ENCODE results near the gene FNDC3B. TPM values are rescaled to one million over a fixed set of nuclear protein-coding genes. Genes with fewer than 3 reads are reported as not detected.

Gene FNDC3B
- total RNA-seq, 5 donors from 2014 or later (not counting 1 experiment from before 2014, with no cell fraction given) = 18.1 to 46.5 (median 23.5) TPM

- 100% methylated on average over 1 of the region's 2 CpGs for WGBS (ENCODE audit: insufficient coverage)
- Mint-ChIP-seq H3K27me3 (no peaks in the 10 kb centered on the region), H3K4me3 (no peak overlapping the region), H3K27ac (no peak overlapping the region), H3K4me1 (peaks cover 0 to 3% (median 0%) of the 10 kb centered on the region in 3 donors), H3K9me3 (no peaks in the 10 kb centered on the region), H3K36me3 (peaks cover 32% of the 10 kb centered on the region)
- Histone ChIP-seq H3K9me3 (no peaks in the 10 kb centered on the region), H3K4me3 (ENCODE audit: control insufficient read depth in 1 of 2, extremely low read depth in 1 of 2, low read length in 1 of 2) (no peak overlapping the region), H3K27me3 (replicated peaks in 1 of 2; ENCODE audit: control insufficient read depth in 2 of 2, extremely low read depth in 1 of 2, insufficient read depth in 2 of 2, low read length in 1 of 2) (no peaks in the 10 kb centered on the region), H3K4me1 (ENCODE audit: control insufficient read depth in 1 of 2, extremely low read depth in 1 of 2, insufficient read depth in 2 of 2, low read length in 2 of 2) (no peaks in the 10 kb centered on the region), H3K36me3 (ENCODE audit: control insufficient read depth in 2 of 2, extremely low read depth in 1 of 2, insufficient read depth in 1 of 2, low read length in 1 of 2) (no peaks in the 10 kb centered on the region), H3K27ac (ENCODE audit: low read length) (no peak overlapping the region)
- ATAC-seq (replicated peaks in 1 of 4) = no peak
- ChIA-PET POLR2A (no interaction called here), CTCF (no interaction called here)
- no peak for DNase-seq
These were observed 229.5 kb downstream of the FNDC3B start for GRCh38 chr3:172268868-172269267.

DNA sequence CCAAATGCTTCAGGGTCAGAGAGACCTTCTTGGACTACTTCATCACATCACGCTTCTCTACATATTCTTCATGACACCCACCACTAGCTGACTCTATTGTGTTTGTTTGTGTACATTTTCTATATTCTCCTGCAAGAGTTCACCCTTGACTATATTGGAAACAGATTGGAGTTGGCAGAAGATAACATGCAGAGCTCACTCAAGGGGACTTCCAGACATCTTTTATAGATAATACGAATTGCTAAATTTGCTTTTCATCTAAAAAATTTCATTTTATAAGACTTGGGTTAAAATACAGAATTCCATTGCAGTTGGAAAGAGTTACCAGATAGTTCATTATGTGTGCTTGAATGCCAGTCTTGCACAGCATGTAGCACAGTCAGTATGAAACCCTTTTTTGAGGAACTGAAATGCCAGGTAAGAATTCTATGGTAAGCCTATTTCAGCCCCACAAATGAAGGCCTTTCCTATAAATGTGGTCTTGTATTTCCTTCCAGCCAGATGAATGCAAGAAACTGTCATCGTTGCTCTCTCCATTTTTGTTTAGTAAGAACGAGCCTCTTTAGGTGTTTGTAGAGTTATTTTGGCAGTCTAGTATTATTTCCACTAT lies 231.3 kb downstream of the FNDC3B start:
- no peaks in the 10 kb centered on the region for H3K9me3 ChIP-seq
- H3K4me3 Mint-ChIP-seq = no peak overlapping the region
- peaks cover 0 to 4% (median 2%) of the 10 kb centered on the region in 3 donors for H3K4me1 Mint-ChIP-seq
- H3K36me3 Mint-ChIP-seq = peaks cover 30% of the 10 kb centered on the region
- H3K27me3 ChIP-seq (replicated peaks in 1 of 2; ENCODE audit: control insufficient read depth in 2 of 2, extremely low read depth in 1 of 2, insufficient read depth in 2 of 2, low read length in 1 of 2) = no peaks in the 10 kb centered on the region
- WGBS (ENCODE audit: insufficient coverage) = no CpG with 5 or more reads among the region's 4 CpGs
- no peak overlapping the region for H3K27ac Mint-ChIP-seq
- no peaks in the 10 kb centered on the region for H3K9me3 Mint-ChIP-seq
- no peak overlapping the region for H3K4me3 ChIP-seq (ENCODE audit: control insufficient read depth in 1 of 2, extremely low read depth in 1 of 2, low read length in 1 of 2)
- ATAC-seq (replicated peaks in 1 of 4) (no peak), DNase-seq (no peak)
- H3K27me3 Mint-ChIP-seq = no peaks in the 10 kb centered on the region
- CTCF ChIA-PET = no interaction called here
- no peak overlapping the region for H3K27ac ChIP-seq (ENCODE audit: low read length)
- H3K36me3 ChIP-seq (ENCODE audit: control insufficient read depth in 2 of 2, extremely low read depth in 1 of 2, insufficient read depth in 1 of 2, low read length in 1 of 2) = no peaks in the 10 kb centered on the region
- H3K4me1 ChIP-seq (ENCODE audit: control insufficient read depth in 1 of 2, extremely low read depth in 1 of 2, insufficient read depth in 2 of 2, low read length in 2 of 2) = no peaks in the 10 kb centered on the region
- POLR2A ChIA-PET = no interaction called here

GRCh38 chr3:172271386-172271976 lies 232.1 kb downstream of the FNDC3B start:
- H3K27ac Mint-ChIP-seq = no peak overlapping the region
- ATAC-seq (replicated peaks in 1 of 4) = no peak
- Histone ChIP-seq H3K27ac (ENCODE audit: low read length) (no peak overlapping the region), H3K36me3 (ENCODE audit: control insufficient read depth in 2 of 2, extremely low read depth in 1 of 2, insufficient read depth in 1 of 2, low read length in 1 of 2) (no peaks in the 10 kb centered on the region), H3K27me3 (replicated peaks in 1 of 2; ENCODE audit: control insufficient read depth in 2 of 2, extremely low read depth in 1 of 2, insufficient read depth in 2 of 2, low read length in 1 of 2) (no peaks in the 10 kb centered on the region), H3K4me1 (ENCODE audit: control insufficient read depth in 1 of 2, extremely low read depth in 1 of 2, insufficient read depth in 2 of 2, low read length in 2 of 2) (no peaks in the 10 kb centered on the region), H3K4me3 (ENCODE audit: control insufficient read depth in 1 of 2, extremely low read depth in 1 of 2, low read length in 1 of 2) (no peak overlapping the region), H3K9me3 (no peaks in the 10 kb centered on the region)
- H3K27me3 Mint-ChIP-seq = no peaks in the 10 kb centered on the region
- ChIA-PET POLR2A (interaction anchor here (0.6 kb wide), 2 partner anchors 441 to 1209 kb away, joined by 3 read pairs; no protein-coding TSS in a partner anchor), CTCF (no interaction called here)
- H3K4me3 Mint-ChIP-seq = no peak overlapping the region
- H3K4me1 Mint-ChIP-seq = peaks cover 0 to 4% (median 2%) of the 10 kb centered on the region in 3 donors
- peaks cover 28% of the 10 kb centered on the region for H3K36me3 Mint-ChIP-seq
- no peaks in the 10 kb centered on the region for H3K9me3 Mint-ChIP-seq
- 96% methylated on average over 7 of the region's 9 CpGs for WGBS (ENCODE audit: insufficient coverage)
- DNase-seq = no peak

DNA sequence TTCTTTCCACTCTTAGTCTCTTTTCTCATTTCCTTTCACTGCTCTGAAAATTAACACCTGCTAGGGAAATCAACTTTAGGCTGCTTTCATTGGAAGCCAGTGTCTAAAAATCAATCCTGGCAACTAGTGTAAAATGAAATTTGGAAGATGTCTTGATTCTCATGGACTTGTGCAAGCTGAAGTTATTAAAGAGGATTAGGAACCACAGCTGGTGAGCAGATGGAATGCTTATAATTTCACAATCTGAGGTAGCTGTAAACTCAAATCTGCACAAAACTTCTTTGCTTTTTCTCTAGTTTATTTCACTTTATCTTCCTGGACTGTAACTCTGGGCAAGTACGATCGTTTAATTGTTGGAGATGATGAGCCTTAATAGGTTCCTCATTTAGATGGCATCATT lies 233.3 kb downstream of the FNDC3B start:
- no peaks in the 10 kb centered on the region for H3K9me3 ChIP-seq
- H3K36me3 Mint-ChIP-seq = peaks cover 24% of the 10 kb centered on the region
- H3K27ac ChIP-seq (ENCODE audit: low read length) = no peak overlapping the region
- H3K4me3 Mint-ChIP-seq = no peak overlapping the region
- WGBS (ENCODE audit: insufficient coverage) = no CpG with 5 or more reads among the region's 2 CpGs
- no peaks in the 10 kb centered on the region for H3K4me1 ChIP-seq (ENCODE audit: control insufficient read depth in 1 of 2, extremely low read depth in 1 of 2, insufficient read depth in 2 of 2, low read length in 2 of 2)
- no peak overlapping the region for H3K27ac Mint-ChIP-seq
- no peak overlapping the region for H3K4me3 ChIP-seq (ENCODE audit: control insufficient read depth in 1 of 2, extremely low read depth in 1 of 2, low read length in 1 of 2)
- ATAC-seq (replicated peaks in 1 of 4) (no peak), DNase-seq (no peak)
- peaks cover 0 to 2% (median 2%) of the 10 kb centered on the region in 3 donors for H3K4me1 Mint-ChIP-seq
- H3K9me3 Mint-ChIP-seq = no peaks in the 10 kb centered on the region
- H3K27me3 ChIP-seq (replicated peaks in 1 of 2; ENCODE audit: control insufficient read depth in 2 of 2, extremely low read depth in 1 of 2, insufficient read depth in 2 of 2, low read length in 1 of 2) = no peaks in the 10 kb centered on the region
- H3K36me3 ChIP-seq (ENCODE audit: control insufficient read depth in 2 of 2, extremely low read depth in 1 of 2, insufficient read depth in 1 of 2, low read length in 1 of 2) = no peaks in the 10 kb centered on the region
- POLR2A ChIA-PET = no interaction called here
- CTCF ChIA-PET = no interaction called here
- no peaks in the 10 kb centered on the region for H3K27me3 Mint-ChIP-seq

GRCh38 chr3:172273378-172273777 lies 234.0 kb downstream of the FNDC3B start:
- no peaks in the 10 kb centered on the region for H3K4me1 ChIP-seq (ENCODE audit: control insufficient read depth in 1 of 2, extremely low read depth in 1 of 2, insufficient read depth in 2 of 2, low read length in 2 of 2)
- no peaks in the 10 kb centered on the region for H3K9me3 Mint-ChIP-seq
- H3K27me3 Mint-ChIP-seq = no peaks in the 10 kb centered on the region
- no peak overlapping the region for H3K27ac Mint-ChIP-seq
- WGBS (ENCODE audit: insufficient coverage) = no CpG with 5 or more reads among the region's 1 CpG
- peaks cover 26% of the 10 kb centered on the region for H3K36me3 Mint-ChIP-seq
- peaks cover 0 to 2% (median 2%) of the 10 kb centered on the region in 3 donors for H3K4me1 Mint-ChIP-seq
- H3K9me3 ChIP-seq = no peaks in the 10 kb centered on the region
- H3K36me3 ChIP-seq (ENCODE audit: control insufficient read depth in 2 of 2, extremely low read depth in 1 of 2, insufficient read depth in 1 of 2, low read length in 1 of 2) = no peaks in the 10 kb centered on the region
- ChIA-PET CTCF (no interaction called here), POLR2A (no interaction called here)
- no peak overlapping the region for H3K4me3 ChIP-seq (ENCODE audit: control insufficient read depth in 1 of 2, extremely low read depth in 1 of 2, low read length in 1 of 2)
- H3K4me3 Mint-ChIP-seq = no peak overlapping the region
- H3K27ac ChIP-seq (ENCODE audit: low read length) = no peak overlapping the region
- no peaks in the 10 kb centered on the region for H3K27me3 ChIP-seq (replicated peaks in 1 of 2; ENCODE audit: control insufficient read depth in 2 of 2, extremely low read depth in 1 of 2, insufficient read depth in 2 of 2, low read length in 1 of 2)
- DNase-seq (no peak), ATAC-seq (replicated peaks in 1 of 4) (no peak)

GRCh38 chr3:172274906-172275305 lies 235.5 kb downstream of the FNDC3B start:
- peaks cover 26% of the 10 kb centered on the region for H3K36me3 Mint-ChIP-seq
- no peak overlapping the region for H3K4me3 Mint-ChIP-seq
- no peak overlapping the region for H3K27ac Mint-ChIP-seq
- H3K4me1 ChIP-seq (ENCODE audit: control insufficient read depth in 1 of 2, extremely low read depth in 1 of 2, insufficient read depth in 2 of 2, low read length in 2 of 2) = no peaks in the 10 kb centered on the region
- ChIA-PET CTCF (interaction anchor here in 1 of 2 donors (0.9 to 1.1 kb wide), 2 partner anchors 9 to 239 kb away, joined by 3 to 4 read pairs; no protein-coding TSS in a partner anchor), POLR2A (interaction anchor here in 1 of 2 donors (0.6 kb wide), 1 partner anchor 1405 kb away, joined by 3 read pairs; the partner anchor contains the start of gene RPL22L1)
- H3K9me3 Mint-ChIP-seq = no peaks in the 10 kb centered on the region
- H3K4me3 ChIP-seq (ENCODE audit: control insufficient read depth in 1 of 2, extremely low read depth in 1 of 2, low read length in 1 of 2) = no peak overlapping the region
- H3K9me3 ChIP-seq = no peaks in the 10 kb centered on the region
- H3K4me1 Mint-ChIP-seq = peaks cover 0 to 2% (median 2%) of the 10 kb centered on the region in 3 donors
- H3K36me3 ChIP-seq (ENCODE audit: control insufficient read depth in 2 of 2, extremely low read depth in 1 of 2, insufficient read depth in 1 of 2, low read length in 1 of 2) = no peaks in the 10 kb centered on the region
- H3K27me3 Mint-ChIP-seq = no peaks in the 10 kb centered on the region
- WGBS (ENCODE audit: insufficient coverage) = no CpG with 5 or more reads among the region's 2 CpGs
- no peak overlapping the region for H3K27ac ChIP-seq (ENCODE audit: low read length)
- H3K27me3 ChIP-seq (replicated peaks in 1 of 2; ENCODE audit: control insufficient read depth in 2 of 2, extremely low read depth in 1 of 2, insufficient read depth in 2 of 2, low read length in 1 of 2) = no peaks in the 10 kb centered on the region
- ATAC-seq (replicated peaks in 1 of 4) (no peak), DNase-seq (no peak)

All from T-cell (primary cell).